NCI-H69 (cell line): ENCODE data around the gene RYR2.
"Not testable (repeated sequence)": the region's sequence is repeated elsewhere in the genome, so short reads cannot be mapped to it uniquely, and the experiment has no call there.

Experiments used
- DNase-seq: peaks from one replicate; lab custom pipeline; 2025; lab: John Stamatoyannopoulos, UW

Gene RYR2

DNA sequence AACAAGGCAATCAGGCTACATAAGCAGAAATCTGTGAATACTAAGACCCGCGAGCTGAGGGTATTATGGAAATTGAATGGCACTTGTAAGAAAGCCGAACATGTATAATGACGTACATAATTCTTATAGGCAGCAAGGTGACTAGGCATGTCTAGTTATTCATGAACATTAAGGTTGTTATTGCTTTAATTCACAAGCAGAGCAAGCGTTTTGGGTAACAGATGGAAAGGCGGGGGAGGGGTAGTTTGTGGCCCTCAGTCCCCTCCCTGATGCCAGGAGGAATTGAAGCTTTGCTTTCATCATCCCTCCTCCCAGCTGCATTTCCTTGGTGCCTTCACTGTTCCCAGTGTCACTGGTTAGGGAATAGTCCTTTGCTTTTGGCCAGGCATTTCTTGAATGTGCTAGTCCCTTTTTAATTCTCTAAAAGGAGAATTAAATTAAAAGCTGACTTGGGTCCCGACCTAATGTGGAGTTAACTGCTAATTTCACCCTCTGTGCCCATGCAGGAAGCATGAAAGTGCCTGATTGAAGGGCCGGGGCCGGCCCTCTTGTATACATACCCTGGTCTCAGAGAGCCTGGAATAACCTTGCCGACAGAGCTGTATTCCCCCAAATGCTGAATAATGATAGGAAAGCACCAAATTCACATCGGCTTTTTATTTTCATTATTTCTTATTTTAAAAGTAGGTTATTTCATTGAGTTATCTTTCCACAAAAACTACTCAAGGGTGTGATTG is 42.5 kb downstream of the RYR2 start:
- DNase-seq = no peak

DNA sequence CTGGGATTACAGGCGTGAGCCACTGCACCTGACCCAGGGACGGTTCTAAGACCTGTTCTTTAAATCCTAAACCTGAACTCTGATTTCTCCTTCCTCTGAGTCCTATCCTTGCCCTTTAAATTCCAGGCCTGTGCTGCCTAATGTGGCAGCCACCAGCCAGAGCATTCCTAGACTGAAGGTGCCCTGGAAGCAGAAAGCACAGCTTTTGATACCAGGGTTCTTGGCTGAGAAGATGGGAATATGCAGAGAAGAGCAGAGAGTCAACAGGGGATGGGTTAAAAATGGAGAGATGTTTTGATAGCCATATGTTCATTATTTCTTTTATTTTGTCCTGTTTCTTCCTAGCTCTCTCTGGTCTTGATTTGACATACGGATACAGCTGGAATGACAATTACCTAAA is 49.7 kb downstream of the RYR2 start:
- DNase-seq = no peak

DNA sequence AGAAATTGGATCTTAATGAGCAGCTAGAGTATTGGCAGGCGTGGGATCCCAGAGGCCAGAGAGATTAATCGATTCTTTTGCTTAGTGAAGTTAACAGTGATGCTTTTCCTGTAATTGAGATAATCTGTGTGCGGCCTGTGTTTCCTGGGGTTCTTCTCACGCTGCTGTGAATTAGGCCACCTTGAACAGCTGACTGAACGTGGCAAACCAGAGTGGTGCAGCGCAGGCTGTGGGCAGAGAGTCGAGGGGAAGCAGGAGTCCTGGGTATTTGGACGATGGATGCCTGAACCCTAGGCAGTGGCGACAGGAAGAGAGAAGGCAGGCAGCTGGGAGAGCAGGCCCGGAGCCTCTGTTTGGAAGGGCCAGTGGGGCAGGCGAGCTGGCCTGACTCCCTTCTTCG is 51.7 kb downstream of the RYR2 start:
- no peak for DNase-seq

DNA sequence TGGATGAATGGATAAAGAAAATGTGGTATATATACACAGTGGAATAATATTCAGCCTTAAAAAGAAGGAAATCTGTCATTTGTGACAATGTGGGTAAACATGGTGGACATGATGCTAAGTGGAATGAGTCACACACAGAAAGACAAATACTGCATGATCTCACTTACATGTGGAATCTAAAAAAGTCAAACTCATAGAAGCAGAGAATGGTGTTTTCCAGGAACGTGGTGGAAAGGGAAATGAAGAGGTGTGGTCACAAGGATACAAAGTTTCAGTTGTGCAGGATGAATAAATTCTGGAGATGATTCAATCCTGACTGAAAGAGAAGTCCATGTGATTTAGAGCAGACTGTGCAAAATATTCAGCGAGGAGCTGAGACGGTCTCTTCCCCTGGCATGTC is 56.6 kb downstream of the RYR2 start:
- DNase-seq = no peak

DNA sequence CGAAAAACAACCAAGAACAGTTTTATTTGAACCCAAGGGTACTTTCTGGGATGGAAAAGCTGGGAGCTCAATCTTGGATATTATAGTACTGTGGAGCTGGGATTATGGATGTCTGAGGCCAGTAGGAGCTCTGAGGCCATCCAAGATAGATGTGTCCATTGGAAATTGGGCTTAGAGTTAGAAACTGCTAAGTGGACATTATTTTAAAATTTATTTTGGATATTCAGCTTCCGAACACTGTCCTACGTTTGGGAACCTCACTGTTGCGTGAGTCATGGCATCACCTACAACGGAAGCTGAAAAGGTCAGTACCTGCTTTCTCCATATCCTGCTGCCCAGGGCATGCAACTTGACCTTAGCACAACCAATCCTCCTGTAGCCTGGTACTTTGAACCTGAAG is 61.0 kb downstream of the RYR2 start:
- DNase-seq = no peak

DNA sequence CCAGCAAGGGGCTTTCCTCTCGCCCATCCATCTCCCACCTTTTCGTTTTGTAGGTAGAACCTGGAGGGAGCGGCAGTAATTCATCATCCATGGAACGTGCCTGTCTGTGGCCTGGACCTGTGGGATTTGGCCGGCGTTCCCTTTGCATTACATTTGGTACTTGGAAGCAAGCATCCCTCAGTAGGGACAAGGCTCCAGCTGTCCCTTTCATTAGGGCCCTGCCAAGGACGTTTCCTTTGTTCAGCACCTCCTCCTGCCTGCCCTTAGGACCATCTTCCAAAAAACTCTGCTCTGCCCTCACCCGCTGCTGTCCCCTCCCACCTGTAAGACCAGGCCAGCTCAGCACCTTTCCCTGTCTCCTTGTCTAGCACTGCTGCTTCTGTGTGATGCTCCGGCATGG is 62.1 kb downstream of the RYR2 start:
- DNase-seq = no peak

DNA sequence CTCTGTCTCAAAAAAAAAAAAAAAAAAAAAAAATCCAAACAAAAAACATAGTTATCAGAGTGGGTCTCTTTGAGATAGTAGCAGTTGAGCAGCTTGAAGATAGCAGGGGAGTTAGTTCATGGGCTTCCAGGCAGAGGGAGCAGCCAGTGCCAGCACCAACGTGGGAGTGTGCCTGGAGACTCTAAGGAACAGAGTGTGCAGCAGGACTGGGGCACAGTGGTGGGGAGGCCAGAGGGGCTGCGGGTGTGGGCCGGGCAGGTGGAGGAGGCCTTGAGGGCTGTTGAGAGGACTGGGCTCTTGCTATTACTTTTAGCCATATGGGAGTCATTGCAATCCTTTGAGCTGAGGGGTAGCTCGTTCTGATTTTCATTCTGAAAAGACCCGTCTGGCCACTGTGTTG is 63.8 kb downstream of the RYR2 start:
- DNase-seq = no peak

DNA sequence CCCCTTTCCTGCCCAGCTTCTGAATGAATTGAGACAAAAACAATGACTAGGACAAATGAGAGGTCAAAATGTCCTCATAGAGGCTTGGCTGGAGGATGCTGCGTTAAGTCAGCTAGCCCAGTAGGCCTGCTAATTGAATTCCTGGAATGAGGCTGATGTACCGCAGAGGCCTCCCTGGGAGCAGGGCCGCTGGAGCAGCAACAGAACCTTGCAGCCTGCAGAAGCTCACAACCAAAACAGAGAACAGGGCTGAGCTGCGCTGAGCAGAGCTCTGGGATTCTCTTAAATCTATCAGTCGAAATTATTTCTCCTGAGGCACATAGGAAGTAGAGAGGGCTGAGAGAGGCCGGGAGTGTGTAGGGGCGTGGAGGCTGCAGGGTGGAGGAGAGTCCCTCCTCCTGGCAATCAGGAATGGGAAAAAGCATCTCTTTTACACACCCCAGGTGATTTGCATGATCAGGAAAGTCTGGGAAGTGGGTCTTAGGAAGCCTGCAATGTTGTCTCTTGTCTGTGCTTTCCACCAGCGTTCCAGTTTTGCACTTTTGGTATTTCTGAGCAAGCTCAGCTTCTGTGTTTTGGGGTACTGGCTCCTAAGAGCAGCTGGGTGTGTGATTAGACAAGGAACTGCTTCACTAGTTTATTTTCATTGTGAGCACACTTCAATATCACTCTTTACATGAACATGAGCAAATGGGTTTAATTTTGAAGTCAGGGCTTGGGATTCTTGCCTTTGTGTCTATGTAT is 66.5 kb downstream of the RYR2 start:
- DNase-seq = no peak

DNA sequence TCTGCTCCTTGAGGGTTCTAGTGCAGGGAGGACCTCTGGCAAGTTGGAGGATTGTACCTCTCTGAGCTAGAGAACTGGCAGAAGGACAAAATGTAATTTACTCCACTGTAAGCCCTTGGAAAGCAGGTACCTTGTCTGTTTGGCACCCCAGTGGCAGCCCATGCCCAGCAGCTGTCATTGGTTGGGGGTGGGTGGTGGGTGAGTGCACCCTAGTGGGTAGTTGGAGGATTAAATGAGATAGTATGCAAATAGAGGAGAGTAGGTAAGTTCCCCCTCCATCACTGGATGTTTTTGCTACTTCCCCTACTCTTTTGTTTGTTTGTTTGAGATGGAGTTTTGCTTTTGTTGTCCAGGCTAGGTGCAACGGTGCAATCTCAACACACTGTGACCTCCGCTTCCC is 69.8 kb downstream of the RYR2 start:
- DNase-seq = no peak

DNA sequence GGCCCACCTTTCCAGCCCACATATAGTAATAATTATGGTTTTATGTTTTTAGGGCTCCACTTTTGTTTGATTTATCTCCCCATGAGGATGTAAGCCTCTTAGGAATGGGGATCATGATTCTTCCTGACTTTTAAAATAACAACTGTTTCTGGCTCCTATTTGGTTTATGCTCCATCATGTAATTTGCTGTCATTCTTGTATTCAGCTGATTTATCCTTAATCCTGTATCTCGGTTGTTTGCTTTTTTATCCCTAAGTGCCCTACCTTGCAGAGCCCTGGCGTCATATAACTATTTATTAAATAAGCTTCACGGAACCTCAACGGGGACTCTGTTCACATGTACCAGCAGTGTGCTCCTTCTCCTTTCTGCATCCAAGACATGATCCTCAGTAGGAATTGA is 70.7 kb downstream of the RYR2 start:
- no peak for DNase-seq

DNA sequence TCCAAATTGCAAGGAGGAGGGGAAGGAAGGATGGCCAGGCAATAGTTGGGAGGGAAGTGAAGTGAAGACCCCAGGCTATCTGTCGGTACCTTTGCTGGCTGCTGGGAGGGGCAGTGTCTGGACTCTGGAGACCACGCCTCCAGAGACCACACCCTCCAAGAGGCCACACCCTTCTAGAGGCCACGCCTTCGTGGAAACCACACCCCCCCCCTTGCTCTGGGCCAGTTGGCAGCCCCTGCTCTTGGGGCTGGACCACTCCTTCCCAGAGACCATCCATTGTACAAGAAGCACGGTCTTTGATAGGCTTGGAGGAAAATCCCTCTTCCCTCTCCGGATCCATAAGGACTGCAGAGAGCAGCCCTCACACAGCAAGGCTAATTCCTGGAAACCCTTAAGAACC is 73.1 kb downstream of the RYR2 start:
- DNase-seq = no peak

DNA sequence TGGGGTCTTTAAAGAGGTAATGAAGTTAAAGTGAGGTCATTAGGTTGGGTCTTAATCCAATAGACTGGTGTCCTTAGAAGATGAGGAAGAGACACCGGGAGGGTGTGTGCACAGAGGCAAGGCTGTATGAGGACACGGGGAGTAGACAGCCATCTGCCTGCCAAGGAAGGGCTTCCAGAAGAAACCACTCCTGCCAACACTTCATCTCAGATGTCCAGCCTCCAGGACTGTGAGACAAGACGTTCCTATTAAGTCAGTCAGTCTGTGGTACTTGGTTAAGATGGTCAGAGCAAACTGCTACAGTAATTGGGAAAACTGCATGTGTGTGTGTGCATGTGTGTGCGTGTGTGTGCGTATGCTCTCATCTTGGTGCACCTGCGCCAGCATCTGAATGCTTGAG is 77.1 kb downstream of the RYR2 start:
- DNase-seq = no peak

DNA sequence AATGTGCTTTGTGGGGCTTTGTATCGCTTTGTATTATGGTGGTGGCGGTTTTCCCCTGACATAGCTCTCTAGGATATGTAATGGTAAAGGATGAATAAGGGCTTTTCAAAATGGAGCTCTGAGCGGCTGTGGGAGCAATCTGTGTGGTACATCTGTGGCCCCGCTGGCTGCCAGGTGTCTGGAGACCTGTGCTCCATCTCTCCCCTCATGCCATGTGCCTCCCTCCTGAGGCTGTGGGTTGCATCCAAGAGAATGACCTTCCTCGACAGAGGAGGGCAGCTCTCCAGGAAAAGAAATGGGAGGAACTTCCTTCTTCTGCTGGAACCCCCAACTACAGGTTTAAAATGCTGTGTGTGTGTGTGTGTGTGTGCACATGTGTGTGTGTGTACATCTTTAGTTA is 78.7 kb downstream of the RYR2 start:
- DNase-seq = no peak

DNA sequence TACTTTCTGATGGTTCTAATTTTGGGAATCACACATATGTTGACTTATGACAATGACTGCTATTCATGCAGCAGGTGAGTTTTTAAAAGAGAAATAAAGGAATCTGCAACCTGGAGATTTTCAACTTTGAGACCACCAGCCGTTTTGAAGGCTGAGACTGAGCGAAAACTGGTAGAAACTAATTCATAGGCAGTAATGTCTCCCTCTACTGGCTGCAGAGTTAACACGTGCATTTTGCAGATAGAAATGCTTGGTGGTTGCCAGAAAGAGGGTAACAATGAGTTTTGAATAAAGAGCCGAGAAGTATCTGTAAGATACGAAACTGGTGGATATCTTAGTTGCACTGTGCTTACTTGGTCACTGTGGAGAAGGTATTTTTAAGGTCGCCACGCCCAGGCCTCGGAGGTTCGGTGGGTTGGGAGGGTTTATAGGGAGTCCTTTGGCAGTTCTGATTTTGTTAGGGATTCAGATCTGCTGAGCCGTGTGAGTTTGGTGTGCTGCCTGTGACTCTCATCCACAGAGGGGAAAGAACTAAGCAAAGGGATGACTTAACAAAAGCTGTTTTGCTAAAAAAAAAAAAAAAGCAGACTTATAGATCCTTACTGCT is 83.0 kb downstream of the RYR2 start:
- peak; percentile 46 for DNase-seq

DNA sequence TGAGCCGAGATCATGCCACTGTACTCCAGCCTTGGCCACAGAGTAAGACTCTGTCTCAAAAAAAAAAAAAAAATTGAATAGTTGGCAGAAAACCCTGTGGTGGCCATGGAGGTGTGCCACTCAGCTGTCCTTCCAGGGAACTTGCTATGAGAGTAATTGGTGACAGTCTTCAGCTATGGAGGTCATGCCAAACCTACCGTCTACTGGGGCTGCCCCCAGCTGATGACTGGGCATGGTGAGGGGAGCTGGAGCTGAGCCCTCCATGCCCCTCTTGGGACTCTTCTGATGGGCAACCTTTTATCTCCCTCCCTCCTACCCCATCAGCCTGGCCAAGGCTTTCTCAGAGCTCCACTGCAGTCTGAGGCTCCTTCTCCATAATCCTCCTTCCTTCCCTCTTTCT is 84.2 kb downstream of the RYR2 start:
- no peak for DNase-seq

DNA sequence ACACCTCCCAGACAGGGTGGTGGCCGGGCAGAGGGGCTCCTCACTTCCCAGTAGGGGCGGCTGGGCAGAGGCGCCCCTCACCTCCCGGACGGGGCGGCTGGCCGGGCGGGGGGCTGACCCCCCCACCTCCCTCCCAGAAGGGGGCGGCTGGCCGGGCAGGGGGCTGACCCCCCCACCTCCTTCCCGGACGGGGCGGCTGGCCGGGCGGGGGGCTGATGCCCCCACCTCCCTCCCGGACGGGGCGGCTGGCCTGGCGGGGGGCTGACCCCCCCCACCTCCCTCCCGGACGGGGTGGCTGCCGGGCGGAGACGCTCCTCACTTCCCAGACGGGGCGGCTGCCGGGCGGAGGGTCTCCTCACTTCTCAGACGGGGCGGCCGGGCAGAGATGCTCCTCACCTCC is 85.3 kb downstream of the RYR2 start:
- not testable (repeated sequence) for DNase-seq

DNA sequence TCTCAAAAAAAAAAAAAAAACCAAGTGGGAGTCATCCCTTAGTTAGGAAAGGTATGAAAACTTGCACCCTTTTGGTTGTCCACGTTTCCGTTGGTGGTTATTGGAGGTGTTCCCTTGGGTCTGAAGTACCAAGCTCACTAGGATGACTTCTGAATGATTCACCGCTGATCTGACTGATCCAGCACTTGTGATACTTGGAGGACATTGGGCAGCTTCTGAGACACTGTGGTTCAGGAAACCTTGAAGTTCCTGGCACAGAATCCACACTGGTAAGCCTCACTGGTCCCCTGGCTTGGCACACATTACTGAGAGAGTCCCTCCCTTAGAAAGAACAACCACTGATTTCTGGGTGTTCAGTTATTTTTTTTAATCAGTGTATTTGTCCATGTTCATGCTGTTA is 91.9 kb downstream of the RYR2 start:
- DNase-seq = no peak

DNA sequence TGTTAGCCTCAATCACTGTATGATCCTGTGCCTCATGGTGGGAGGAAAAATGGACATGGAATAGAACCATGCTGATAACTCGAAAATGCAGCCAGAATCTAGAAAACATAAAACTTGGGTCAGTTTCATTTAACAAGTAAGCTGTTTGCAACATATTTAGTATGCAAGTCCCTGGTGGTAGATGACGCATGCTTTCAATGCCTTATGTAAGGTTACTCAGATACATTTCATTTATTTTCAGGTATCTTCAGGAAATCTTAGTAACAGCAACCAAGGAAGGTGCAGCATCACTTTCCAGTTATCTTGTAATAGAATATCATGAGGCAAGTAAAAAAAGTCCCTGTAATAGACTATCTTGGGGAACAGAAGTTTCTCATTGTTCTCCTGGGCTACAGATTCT is 92.9 kb downstream of the RYR2 start:
- DNase-seq = no peak

DNA sequence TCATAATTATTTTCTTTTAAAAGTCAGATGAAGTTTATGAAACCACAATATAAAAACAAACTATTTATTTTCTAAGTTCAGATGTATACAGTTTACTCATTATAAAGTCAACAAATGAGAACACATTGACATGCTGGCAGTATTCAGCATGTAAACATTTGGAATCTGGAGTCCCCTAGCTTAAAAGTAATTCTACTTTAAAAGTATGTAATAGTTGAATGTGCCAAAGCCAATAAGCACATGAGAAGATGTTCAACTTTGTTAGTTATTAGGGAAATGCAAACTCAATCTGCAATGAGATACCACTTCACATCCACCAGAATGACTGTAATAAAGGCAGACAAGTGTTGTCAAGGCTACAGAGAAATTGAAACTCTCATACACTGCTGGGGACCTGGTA is 96.6 kb downstream of the RYR2 start:
- no peak for DNase-seq

DNA sequence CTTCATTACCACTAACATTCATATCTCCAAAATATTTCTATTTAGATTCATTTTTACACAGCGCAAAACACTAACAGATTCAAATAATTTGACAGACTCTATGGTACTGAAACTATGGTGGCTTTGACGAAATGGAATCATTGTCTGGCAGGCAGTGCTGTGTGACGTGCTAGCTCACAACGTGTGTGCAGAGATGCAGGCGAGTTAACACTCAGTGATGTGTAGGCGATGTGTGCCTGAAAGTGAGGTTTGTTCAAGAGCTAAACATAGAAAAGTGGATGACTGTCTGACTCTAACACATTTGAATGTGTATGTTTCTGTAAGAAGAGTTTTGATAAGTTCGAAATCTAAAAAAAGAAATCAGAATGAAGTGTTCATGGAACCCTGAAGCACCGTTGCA is 97.7 kb downstream of the RYR2 start:
- no peak for DNase-seq

DNA sequence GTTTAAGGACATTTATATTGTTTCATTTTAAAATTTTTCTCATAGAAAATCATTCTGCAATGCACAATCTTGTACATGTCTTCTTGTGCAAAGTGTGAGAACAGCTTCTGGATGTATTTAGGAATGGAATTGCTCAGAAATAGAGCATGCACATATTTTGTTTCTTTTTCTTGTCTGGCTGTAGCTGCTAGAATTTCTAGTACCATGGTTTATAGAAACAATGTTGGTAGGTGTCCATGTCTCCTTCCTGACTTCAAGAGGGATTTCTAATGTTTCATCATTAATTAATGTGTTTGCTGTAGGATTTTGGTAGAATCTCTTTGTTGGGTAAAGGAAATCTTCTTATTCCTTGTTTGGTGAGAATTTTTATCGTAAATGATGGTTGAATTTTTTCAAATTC is 99.0 kb downstream of the RYR2 start:
- DNase-seq = no peak

DNA sequence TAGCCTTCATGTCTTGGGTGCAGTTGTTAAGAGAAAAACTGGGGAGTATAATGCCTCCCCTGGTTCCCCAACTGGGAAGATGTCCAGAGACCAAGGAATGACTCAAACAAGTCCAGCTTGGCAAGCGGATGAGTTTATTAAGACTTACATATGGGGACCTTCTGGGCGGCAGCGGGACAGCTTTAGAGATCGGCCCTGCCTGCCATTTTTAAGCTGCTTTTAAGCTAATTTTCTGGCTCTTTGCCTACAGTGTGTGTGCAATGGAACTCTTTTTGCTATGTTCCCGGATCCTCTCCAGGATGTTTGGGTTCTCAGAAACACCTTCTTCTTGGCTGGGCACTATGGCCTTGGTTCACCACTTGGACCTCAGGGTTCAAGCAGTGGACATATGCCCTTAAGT is 99.5 kb downstream of the RYR2 start:
- DNase-seq = no peak

DNA sequence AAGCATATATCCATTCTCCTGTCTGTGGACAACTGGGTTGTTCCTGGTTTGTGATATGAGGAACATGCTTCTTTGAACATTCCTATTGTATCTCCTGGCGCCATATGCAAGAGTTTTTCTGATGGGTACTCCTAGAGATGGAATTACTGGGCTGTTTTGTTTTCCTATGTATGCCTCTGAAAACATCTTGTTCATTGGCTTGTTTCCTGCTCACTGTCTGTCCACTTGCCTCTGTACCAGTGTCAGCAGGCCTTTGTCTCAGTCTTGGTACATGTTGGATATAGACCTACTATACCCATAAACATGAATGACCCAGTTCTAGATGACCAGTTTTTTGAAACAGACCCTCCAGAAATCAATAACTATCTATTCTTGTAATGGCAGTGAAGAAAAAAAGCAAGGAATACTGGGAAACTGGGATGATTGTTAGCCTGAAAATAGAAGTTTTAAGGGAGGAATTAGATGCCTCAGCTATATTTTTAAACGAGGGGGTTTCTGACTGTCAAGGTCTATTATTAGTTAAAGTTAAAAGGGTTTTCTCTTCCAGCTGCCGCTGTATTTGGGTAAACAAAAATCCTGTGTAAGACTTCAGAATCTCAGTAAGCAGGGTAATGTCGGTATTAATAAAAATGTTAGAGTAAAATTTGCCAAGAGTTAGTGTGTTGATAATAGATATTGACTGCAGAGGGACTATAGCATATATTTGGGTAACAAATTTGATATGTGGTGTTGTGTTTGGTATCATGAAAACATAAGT is 103.6 kb downstream of the RYR2 start:
- no peak for DNase-seq
